ENCODE data around the gene FKBP14.

Gene FKBP14

DNA sequence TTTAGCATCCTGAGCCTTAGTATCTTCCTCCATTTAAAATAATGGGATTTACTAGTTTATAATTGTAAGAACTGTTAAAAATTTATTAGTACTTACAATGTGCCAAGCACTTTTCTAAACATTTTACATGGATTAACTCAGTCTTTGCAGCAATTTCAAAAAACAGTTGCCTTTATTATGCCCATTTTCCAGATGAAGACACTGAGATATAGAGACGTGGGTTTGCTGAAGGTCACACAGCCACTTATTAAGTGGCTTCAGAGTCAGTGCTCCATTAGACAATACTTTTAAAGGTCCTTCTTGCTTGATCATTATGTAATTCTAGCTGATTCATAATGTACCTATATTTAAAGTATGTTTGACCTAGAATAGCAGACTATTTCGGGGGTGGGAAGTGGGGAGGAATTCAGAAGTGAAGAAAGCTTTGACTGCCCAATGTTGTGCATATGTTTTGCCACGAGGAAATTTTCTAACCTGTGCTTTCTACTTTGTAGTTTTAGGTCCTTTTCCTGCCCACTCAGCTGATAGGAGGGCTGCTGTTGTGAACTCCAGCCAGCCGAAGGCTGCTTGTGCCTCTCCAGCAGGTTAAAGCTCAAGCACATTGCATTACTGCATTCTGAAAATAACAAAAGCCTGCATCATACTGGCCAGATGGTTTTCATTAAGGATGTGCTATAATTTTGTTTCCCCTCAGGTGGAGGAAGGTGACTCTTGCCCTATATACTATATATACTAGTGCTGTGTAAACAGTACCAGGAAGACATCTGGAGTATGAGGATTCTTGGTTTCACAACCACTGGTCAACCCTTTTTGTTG, 6.0 kb upstream of the FKBP14 start:
- no peak for FAIRE-seq

DNA sequence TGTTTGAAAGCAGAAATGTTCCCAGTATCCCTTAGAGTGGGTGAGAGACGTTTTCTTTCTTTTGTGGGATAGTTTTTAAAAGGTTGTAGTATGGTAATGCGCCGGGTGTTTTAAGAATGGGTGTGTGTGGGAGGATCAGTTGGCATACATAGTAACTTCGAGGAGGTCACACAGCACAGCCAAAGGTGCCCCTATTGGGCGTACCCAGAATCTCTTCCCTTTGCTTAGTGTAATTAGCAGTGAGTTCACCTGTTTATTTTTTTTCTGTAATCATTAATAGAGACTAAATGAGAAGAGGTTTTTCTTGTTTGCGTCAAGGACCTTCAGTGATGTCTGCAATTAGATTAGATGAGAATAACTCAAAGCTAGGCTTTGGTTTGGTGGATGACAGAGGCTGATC, 3.2 kb upstream of the FKBP14 start:
- no peak for FAIRE-seq

DNA sequence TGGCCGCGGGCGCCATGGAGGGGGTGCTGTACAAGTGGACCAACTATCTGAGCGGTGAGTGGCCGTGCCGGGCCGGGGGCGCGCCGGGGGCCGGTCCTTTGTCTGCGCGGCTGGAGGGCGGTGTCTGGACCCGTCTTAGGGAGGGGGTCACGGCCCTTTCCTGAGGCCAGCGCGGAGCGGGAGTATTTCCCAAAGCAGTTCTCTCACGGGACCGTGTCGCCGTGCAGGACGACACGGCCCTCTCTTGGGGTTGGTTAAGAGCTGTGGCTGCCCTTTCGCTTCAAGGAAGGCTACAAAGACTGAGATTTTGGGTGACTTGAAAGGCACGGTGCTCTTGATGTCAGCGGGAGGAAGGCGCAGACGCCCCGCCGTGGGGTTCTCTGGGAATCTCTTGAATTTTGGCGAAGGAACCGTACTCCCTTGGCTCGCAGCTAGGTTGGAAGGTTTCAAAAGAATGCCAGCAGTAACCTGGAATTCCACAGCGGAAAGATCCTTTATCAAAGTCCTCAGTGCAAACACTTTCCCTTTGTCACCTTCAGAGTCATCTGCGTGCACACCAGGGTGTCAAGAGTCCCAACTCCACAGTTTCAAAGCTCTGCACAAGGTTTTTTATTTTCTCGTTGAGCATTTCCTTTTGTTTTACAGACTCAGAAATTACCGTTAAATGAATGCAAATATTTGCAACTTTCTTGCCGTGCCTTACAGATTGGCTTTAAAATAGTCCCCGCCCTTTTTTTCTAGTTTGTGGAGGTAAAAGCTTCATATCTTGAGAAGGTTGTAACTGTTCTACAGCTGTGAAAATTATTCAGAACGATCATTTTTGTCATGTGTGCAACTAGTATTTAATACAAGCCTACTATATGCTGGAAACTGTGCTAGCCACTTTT, 2.5 kb upstream of the FKBP14 start:
- FAIRE-seq, result no peak

DNA sequence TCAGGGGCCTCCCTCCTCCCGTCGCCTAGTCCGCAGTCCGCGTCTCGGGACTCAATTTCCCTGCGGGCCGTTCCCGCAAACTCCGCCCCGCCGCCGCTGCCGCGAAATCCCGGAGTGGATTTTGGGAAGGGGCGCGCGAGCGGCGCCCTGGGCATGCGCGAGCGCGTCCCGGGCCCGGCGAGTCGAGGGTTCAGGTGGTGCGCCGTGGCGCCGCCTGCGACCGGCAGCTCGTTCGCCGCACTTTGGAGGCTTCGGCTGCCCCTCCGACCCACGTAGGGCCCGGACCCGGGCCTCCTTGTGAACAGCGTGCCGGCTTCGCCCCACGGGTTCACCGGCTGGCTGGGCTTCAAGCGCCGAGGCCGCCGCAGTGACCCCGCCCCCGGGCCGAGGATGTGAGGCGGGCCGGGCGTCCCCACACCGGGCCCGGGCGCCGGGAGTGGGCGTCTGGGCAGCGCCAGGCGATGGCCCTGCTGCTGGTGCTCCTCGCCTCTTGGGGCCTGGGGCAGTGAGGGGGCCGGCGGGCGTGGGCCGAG, 1.8 kb upstream of the FKBP14 start, which contains the start of gene PLEKHA8:
TSS of gene PLEKHA8 (plus strand) at position 197 of the 533 bp plus-strand sequence. CDS start 351 bp downstream, outside the sequence.
- no peak for FAIRE-seq

DNA sequence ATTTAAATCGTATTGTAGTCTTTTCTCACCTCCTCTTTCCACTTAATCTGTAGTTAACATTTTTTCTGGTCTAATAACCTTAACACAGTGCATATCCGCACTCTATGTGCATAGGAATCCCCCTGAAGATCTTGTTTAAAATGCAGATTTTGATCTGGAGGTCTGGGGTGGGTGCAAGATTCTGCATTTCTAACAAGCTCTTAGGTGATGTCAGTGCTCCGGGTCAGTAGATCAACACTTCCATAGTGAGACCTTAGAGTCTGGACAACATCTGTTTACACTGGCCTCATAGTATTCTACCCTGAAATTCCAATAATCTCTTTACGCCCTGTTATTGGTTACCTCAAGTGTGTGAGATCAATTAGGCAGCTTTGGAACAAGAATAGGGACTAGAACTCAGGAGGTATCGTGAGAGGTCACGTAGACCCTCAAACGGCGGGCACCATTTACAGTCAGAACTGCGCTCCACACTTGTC, 1.3 kb upstream of the FKBP14 start:
- no peak for FAIRE-seq

DNA sequence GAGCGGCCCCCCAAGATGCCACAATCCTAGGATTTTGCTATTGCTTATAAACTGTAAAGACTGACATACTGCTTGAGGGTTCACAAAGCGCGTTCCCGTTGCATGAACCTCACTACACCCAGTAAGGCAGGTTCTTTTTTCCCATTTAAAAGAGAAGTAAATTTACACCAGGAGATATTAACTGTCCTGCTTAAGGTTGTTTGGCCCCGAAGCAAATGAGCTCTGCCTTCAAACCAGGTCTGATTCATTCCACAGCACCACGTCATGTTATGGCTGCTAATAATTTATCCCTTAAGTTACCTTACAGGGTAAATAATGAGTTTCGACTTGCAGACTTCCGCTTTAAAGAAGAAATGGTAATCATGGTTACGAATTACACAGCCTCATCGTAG, 559 bp upstream of the FKBP14 start:
- FAIRE-seq, result no peak

DNA sequence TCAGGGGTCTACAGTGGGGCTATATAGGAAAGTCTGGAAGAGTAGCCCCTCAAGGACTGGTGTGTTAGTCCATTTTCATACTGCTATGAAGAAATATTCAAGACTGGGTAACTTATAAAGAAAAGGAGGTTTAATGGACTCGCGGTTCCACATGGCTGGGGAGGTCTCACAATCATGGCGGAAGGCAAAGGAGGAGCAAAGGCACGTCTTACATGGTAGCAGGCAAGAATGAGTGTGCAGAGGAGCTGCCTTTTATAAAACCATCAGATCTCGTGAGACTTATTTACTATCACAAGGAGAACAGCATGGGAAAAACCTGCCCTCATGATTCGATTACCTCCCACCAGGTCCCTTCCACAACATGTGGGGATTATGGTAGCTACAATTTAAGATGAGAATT, 3.0 kb downstream of the FKBP14 start:
- no peak for FAIRE-seq

DNA sequence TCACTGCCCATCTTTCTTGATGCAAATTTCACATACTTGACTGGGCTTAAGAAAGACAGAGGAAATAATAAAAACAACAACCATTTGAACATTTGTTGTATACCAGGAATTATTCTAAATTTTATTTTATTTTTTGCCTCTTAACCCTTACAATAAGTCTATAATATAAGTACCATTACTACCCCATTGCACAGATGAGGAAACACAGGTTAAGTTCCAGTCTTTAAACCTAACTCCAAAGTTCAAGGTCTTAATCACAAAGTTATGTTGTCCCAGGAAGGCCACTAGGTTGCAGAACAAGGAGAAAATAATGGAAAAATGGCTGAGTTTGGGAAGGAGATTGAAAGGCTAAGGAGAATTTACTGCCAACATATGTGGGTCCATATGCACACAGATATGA, 3.5 kb downstream of the FKBP14 start:
- no peak for FAIRE-seq

DNA sequence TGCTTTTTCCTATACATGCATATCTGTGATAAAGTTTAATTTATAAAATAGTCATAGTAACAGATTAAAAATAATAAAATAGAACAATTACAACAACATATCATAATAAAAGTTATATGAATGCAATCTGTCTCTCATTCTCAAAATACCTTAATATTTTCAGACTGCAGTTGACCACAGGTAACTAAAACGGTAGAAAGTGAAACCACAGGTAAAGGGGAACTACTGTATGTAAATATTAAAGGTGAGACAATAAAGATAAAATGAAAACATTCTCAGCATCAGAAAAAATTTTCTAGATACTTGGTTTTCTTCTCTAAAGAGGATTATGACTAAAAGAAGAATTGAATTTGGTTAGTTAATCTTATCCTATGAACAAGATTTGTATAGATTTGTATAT, 6.0 kb downstream of the FKBP14 start:
- FAIRE-seq, result peak; percentile 21

DNA sequence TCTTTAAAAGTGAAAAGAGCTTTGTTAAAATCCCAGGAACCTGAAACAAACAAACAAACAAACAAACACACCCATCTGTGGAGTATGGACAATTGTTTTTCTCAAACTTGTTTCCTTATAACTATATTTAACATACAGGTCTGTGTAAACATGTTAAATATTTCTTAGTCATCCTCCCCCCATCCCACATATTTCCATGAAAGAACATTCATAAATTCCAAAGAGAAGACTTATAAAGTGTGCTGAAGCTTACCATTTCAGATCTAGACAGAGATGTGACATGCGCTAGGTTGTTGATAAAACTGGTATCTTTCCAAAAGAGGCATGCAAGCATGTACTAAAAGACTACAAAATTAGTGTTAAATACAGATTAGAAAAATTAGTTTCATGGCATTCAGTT, 6.5 kb downstream of the FKBP14 start:
- FAIRE-seq, result no peak

DNA sequence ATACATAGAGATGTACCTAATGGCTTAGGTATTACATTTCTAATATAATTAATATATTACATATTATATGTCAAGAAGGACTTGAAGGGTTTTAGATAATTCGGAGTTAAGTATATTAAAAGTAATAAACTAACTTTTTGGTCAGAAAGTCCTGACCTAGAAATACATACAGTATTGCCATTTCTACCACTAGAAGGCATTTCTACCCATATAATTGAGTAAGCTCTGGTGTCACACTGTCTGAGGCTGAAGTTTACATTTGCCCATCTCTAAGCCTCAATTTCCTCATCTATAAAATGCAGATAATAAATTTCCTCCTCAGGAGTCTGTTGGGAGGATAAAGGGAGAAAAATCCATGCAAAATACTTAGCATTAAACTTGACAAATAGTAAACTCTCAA, 7.1 kb downstream of the FKBP14 start:
- no peak for FAIRE-seq

DNA sequence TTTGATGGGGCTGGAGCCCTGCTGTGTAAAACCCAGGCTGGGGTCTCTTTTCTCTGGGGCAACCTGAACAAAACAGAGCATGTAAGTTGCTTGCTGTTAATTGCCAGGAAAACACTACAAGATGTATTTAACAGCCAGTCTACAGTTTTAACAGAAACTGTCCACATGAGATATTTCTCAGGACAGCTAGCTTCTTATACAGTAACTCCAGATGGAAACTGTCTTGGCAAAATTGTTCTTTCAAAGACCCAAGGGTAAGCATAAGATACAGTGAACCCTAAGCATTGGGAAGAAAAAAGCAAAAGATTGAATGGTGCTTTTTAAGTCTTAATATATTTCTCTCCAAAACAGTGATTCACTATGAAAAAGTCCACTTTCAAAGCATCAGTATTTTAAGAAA, 8.1 kb downstream of the FKBP14 start:
- FAIRE-seq, result no peak

DNA sequence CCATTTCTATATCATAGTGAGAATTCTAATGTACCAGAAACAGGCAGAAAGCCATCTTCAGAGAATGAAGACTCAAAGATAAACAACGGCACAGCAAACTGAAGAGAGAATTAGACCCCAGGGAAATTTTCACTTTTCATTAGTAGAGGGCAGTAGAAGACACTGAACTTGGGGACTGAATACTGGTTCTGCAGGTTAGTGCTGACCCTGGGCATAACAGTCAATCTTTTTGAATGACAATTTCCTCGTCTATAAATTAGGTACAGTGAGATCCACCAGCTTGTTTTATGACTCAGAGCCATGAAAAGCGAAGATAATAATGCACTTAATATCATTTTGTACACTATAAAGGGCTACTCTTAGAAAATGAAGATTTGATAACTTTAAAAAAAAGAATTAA, 13.7 kb downstream of the FKBP14 start:
- FAIRE-seq, result no peak

DNA sequence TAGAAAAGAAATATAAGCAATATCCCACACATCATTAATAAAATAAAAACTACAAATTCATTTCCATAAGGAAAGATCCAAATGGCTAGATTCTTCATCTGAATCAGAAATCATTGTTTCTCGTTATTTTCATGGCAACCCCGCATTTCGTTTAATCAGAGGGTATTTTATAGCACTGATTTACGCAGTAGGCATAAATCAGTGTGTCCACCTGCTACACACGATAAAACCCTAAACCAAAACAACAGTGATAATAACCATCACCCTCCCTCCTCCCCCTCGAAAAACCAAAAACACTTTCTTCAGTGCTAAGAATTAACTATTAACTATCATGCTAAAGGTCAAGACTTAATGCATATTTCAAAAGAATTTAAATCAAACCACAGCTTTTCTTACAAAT, 16.5 kb downstream of the FKBP14 start:
- FAIRE-seq, result no peak

DNA sequence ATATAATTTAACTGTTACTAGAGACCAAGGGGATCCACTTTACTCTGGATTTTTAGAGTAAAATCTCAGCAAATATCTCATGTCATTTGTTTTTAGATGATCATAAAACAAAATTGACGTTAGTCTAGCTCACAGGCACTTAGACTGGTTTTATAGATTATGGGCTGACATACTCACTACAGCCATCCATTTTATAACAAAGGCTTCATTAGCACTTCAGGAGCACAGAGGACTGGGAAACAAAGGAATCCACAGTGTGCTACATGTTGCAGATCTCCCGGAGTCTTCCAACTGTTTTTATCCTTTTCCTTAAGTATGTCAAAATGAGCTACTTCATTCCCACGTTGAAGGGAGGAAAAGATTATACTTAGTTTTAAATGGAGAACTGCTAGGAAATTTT, 21.0 kb downstream of the FKBP14 start:
- FAIRE-seq, result no peak

DNA sequence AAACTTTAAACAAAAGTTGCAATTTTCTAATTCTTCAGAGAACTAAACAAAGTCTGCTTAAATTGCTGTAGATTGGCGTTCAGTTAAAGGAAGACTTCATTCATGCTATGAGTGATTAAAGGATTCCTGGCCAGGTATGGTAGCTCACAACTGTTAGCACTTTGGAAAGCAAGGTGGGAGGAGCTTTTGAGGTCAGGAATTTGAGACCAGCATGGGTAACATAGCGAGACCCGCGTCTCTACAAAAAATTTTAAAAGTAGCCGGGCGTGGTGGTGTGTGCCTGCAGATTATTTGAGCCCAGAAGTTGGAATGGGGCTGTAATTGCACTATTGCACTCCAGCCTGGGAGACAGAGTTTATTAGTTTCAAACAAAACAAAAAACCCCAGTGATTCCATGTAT, 23.4 kb downstream of the FKBP14 start:
- FAIRE-seq, result no peak

DNA sequence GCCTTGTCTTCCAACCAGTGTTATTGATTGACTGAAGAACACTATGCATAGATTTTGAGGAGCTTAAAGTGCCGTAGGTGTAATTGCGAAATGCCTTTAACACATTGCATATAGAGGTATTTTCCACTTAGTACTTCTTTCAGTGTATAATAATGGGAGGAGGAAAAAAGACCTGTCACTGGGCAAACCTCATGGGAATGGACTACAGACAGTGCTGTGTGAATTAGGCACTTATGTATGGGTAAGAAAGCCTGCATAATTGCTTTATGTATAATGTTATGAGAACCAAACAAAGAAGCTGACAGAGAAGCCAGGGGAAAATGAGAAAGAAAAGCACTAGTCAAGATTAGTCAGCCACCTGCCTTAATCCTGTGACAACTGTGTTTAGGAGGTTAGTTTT, 24.5 kb downstream of the FKBP14 start:
- FAIRE-seq, result no peak

DNA sequence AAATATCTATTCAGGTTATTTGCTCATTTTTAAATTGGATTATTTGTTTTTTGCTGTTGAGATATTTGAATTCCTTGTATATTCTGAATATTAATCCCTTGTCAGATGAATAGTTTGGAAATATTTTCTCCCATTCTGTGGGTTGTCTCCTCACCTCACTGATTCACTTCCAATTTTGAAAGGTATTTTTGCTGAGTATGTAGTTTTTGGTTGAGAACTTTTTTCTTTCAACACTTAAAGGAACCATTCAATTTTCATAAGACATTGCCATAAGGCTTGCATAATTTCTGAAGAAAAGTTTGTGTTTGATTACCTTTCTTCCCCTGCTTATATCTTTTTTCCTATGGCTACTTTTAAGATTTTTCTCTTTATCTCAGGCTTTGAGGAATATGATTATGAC, 28.0 kb downstream of the FKBP14 start:
- no peak for FAIRE-seq

DNA sequence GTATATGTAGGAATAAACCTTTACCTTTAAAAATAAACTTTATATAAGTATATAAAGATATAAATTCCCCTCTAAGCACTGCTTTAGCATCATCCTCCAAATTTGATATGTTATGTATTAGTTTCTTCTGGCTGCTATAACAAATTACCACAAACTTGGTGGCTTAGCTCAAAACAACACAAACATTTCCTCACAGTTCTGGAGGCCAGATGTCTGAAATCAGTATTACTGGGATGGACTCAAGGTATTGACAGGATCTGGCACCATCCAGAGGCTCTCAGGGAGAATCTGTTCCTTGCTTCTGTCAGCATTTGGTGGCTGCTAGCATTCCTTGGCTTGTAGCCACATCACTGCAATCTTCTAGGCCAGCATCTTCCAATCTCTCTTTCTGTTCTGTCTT, 30.2 kb downstream of the FKBP14 start:
- no peak for FAIRE-seq

DNA sequence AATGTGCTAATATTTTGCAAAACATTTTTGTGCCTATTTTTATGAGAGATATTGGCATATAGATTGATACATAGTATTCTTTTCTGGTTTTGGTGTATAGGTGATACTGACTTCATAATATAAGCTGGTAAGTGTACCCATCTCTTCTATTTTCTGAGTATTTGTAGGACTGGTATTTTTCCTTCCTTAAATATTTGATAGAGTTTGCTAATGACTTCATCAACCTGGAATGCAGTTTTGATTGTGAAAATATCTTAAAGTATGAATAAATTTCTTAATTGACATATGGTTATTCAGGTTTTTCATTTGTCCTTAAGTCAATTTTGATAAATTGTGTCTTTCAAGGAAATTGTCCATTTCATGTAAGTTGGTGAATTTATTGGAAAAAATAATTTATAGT, 30.9 kb downstream of the FKBP14 start:
- FAIRE-seq, result no peak

DNA sequence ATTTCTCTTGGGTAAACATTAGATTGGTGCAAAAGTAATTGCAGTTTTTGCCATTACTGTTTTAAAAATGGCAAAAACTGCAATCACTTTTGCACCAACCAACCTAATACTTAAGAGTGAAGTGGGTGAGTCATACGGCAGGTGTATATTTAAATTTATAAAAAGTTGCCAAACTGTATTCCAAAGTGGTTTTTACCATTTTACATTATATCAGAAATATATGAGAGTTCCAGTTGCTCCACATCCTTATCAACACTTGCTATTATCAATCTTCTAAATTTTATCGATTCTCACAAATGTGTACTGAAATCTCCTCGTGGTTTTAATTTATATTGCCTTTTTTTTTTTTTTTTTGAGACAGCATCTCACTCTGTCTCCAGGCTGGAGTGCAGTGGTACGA, 33.4 kb downstream of the FKBP14 start:
- no peak for FAIRE-seq

DNA sequence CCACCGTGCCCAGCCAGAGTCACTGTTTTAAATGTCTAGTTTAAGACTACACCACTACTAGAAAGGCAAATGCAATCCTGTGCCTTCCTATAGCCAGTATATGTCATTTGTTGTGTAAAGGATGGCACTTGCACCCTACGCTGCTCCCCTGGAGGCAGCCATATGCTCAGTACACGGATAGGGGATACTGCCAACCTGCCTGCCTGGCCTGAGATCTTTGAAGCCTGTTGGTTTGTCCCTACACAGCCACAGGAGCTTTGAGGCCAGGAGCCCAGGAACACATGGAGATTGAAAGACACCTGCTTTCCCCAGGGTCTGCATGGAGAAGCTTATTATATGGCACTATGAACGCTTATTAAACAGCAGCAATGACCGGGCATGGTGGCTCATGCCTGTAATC, 34.6 kb downstream of the FKBP14 start:
- FAIRE-seq, result no peak

DNA sequence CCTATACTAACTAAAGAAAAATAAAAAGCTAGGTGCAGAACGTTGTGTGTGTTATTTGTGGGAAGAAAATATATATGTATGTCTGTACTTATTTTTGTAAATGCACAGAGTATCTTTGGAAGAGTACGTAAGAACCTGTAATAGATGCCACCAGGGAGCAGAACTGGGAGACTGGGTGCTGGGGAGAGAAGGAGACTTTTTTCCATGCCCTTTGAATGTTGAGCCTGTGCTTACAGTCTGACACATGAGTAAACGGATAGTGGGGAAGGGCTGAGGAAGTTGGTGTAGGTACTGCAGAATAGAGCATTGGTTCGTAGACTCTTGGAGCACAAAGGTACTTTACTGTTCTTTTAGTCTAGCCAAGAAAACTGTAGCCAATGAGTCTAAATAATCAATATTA, 35.6 kb downstream of the FKBP14 start:
- FAIRE-seq, result no peak

Data from A204.1 (cell line).